HG03159 (cell line): ENCODE results near the gene CFAP74.

Experiments used
- ATAC-seq: cut with Tn5 transposase; IDR thresholded peaks from one replicate; pipeline ENCODE4 v1.9.1; 2021; ENCODE audit warnings: mild to moderate bottlenecking, moderate library complexity; ENCODE audit not compliant: unreplicated experiment

CFAP74 gene

DNA sequence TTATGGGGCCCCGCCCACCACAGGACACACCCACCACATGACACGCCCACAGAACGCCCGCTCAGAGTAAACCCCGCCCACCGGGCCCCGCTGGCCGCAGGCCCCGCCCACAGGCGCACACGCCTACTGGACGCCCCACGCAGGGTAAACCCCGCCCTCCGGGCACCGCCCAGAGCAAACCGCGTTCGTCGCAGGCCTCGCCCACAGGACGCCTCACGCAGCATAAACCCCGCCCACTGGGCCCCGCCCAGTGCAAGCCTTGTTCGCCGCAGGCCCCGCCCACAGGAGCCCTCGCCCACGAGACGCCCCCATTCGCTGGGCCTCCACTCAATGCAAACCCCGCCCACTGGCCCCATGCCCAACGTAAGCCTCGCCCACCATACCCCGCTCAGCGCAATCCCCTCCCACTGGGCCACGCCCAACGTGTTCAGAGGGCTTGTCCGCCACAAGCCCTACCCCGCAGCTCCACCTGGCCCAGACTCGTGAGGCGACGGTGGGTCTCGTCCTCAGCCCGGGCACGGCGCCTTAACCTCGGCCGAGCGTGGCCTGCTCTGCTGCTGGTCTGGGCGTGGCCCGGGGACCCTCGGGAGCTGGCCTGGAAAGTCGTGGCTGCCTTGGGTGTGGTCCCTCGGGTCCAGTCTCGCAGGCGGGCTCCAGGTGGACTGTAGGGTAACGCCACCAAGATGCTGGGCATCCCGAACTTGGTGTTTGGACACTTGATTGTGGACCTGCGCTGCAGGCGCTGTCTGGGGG, 84.1 kb downstream of the CFAP74 start:
- ATAC-seq = peak; percentile 76

DNA sequence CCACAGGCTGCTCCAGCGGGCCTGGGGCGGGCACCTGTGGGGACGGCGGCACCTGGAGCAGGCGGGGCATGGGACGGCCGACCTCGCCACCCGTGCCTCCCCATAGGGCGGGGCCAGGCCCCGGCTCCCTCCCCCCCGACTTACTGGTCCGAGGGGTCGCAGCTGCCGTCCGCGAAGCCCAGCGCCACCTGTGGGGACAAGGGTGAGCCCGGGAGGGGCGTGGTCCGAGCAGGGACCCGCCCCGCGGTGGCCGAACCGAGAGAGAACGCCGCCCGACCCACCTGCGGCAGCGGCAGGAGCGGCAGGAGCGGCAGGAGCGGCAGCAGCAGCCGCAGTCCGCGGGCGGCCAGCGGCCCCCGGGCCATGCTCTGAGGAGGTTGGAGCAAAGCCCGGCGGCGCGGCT, 84.7 kb downstream of the CFAP74 start, which contains the start of gene TMEM52:
Gene TMEM52, minus strand, starts transcription at position 379 of the 403 bp plus-strand sequence. Its CDS starts 14 bp downstream, at position 365.
- ATAC-seq = peak; percentile 27

- ATAC-seq = no peak
Observed at GRCh38 chr1:1917995-1918900, 85.3 kb downstream of the CFAP74 start.

DNA sequence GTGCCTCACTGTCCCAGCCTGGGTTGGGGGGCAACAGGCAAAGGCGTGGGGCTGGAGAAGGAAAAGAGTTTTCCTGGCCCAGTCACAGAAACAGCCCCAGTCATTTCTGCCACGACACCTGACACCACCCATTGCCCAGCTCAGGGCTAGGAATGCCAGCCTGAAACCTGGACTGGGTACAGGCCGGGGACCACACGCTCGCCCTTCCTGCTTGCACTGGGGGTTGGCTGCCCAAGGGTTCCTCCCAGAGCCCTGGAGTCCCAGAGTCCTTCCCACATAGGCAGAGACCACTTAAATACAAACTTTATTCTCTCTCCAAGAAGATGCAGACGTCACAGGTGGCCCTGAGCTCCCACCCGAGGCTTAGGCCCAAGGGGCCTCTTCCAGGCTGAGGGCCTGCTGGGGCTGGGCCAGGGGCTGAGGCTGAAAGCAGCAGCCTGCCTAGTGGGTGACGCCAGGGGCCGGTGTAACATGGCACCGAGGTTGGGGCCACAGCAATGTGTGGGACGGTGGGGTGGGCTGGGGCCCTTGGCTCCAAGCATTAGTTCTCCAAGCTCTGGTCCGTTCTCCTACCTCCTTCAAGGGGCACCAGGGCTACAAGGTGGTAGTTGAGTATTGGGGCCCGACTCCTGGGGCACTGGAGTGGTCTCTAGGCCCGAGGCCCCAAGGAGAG, 86.1 kb downstream of the CFAP74 start:
- no peak for ATAC-seq

- ATAC-seq = no peak
Observed at GRCh38 chr1:1916851-1917251, 86.7 kb downstream of the CFAP74 start.

DNA sequence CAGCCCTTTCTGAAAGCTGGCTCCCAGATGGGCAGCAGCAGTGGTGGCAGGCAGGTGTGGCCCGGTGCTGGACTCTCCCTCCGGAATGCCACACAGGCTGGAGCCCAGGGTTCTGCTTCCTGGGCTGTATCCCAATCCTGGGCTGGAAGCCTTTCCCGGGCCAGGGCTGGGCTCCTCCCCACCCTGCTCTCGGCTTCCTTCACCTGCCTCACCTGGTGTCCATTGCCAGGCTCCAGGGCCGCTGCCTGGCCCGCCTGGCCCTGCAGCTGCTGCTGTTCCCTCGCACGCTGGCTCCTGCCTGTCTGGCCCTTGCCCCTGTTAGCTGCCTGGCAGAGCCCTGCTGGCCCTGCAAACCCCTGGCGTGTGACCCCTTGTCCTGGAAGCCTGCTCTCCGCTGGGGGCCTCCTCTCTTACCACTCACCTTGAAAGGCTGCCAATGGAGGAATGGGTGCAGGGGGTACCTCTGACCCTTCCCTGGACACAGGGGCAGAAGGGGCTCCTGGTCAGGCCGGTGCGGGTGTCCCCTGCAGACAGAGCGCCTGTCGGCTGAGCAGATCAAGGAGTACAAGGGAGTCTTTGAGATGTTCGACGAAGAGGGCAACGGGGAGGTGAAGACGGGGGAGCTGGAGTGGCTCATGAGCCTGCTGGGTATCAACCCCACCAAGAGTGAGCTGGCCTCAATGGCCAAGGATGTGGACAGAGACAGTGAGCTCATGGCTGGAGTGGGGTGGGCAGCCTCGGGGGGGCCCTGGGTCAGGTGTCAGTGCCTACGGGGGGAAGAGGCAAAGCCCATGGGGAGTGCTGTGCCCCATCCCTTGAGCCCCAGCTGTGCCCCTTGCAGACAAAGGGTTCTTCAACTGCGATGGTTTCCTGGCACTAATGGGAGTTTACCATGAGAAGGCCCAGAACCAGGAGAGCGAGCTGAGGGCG, 87.4 kb downstream of the CFAP74 start:
- no peak for ATAC-seq

DNA sequence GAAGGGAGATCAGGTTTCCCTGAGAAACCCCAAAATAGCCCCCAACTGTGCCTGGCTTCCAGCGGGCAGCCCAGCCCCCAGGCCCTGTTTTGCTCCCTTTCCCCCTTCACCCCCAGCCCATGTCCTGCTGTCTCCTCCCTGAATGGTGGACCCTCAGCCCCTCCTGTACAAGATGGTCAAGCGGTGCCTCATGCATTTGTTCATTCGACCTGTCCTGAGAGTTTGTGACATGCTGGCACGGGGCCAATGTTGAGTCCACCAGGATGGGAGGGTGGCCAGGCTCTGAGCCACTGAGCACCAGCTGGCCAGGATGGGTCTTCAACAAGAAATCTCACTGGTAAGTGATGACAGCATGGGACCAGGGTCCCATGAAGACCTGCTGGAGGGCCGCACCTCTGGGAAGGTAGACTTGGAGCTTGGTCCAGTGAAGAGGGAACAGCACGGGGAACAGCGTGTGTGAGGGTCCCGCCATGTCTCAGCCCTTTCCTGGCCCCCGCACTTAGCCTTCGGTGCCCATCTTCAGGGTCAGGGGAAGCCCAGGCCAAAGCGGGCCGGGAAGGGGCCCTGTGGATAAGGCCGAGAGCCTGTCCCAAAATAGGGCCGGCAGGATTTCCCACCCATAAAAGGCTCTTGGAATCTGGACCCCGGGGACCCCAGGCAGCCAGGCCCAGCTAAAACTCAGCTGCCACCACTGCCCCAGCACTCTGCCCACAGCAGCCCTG, 88.5 kb downstream of the CFAP74 start, which contains the start of gene CALML6:
Gene CALML6, plus strand, starts transcription at position 290 of the 722 bp plus-strand sequence. Its CDS starts 21 bp downstream, at position 311.
- ATAC-seq = no peak

GRCh38 chr1:1914101-1914970, 89.2 kb downstream of the CFAP74 start:
- no peak for ATAC-seq

DNA sequence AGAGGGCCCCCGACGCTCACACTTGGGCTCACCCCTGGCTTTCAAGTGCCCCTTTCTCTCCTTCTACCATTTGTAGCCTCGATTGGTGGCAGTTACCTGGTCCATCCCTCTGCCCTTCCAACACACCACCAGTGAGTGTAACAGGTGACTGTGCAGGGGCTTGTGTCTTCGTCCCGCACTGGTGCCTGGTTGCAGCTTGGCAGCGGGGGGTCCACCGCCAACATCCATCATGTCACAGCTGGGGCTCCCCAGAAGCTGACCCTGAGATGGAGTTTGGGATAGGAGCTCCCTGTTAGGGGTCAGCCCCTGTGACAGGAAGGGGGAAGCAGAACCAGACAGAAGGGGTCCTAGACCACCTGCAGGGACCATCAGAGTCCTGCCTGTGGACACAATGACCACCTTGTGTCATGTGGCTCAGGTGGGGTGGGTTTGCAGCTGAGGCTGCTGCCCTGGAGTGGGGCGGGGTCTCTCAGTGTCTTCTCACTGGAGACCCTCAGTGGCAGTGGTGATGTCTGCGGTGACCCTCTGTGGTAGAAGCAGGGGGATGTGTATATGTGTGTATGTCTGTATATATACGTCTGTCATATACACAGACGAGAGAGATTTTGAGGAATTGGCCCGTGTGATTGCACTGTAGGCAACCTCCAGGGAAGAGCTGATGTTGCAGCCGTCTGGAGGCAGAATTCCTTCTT, 92.1 kb downstream of the CFAP74 start:
- ATAC-seq = no peak

DNA sequence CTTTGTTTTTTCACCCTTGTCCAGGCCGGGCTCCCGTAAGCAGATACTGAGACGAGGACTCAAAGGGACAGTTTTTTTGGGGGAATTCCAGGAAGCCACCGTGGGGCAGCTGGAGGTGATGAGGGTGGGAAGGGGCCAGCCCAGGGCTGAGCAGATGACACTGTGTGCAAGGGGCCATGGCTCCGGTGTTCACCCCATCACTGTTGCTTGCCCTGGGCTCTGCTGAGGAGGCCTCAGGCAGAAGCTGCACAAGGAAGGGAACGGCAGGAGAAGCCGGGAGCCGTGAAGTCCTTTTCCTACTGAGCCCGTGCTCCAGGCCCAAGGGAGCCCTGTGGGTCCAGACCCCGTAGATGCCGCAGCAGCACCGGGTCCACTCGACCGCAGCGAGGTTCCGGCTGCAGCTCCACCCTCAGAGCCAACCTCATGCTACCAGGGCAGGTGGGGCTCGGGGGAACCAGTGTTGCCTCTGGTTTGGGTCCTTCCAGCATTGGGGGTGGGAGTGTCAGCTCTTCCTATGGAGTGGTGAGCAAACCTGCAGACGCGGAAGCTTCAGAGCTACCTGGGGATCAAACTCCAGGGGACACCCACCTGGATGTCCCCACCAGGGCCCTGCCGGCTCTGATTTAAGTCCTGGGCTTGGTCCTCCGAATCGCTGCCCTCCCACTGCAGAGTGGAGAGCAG, 92.8 kb downstream of the CFAP74 start:
- ATAC-seq = no peak

DNA sequence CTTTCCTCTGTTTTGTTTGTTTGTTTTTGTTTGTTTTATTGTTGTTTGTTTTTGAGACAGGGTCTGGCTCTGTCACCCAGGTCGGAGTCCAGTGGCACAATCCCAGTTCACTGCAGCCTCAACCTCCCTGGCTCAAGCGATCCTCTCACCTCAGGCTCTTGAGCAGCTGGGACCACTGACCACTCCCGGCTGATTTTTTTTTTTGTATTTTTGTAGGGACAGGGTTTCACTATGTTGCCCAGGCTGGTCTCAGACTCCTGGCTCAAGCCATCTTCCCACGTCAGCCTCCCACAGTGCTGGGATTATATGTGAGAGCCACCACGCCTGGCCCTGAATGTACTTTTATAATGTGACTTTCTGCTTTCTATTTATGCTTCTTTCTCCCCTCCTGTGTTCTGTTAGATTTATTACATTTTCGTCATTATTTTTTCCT, 93.5 kb downstream of the CFAP74 start:
- no peak for ATAC-seq

DNA sequence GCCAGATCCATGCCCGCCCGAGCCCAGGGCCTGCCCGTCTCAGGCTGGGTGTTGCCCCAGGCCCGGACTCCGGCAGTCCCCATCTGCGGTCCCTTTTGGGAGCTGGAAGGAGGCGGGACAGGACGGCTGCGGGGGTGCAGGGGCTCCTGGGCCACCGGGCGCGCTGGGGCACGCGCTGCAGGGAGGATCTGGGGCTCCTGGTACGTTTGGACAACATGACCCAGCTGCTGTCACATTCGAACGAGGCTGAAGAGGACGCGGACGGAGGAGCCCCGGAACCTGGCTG, 95.1 kb downstream of the CFAP74 start:
- peak; percentile 25 for ATAC-seq

GRCh38 chr1:1907098-1907736, 96.4 kb downstream of the CFAP74 start:
- ATAC-seq = no peak

GRCh38 chr1:1906185-1907097, 97.1 kb downstream of the CFAP74 start:
- ATAC-seq = no peak

DNA sequence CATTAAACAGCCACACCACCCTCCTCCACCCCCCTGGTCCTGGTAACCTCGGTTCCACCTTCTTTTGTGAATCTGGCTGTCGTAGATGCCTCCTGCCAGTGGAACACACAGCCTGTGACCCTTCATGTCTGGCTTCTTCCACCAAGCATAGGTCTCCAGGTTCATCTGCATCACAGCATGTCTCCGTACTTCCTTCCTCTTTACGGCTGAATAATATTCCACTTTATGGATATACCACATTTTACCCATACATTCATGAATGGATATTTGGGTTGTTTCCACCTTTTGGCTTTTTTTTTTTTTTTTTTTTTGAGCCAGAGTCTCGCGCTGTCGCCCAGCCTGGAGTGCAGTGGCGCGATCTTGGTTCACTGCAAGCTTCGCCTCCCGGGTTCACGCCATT, 100.4 kb downstream of the CFAP74 start:
- no peak for ATAC-seq
